ENCODE data around the gene THRB.

Gene THRB

GRCh38 chr3:24278543-24278942 is 216.1 kb downstream of the THRB start:
- DNase-seq (ENCODE audit: extremely low read depth in 1 of 2, low read depth in 1 of 2) = no peak

DNA sequence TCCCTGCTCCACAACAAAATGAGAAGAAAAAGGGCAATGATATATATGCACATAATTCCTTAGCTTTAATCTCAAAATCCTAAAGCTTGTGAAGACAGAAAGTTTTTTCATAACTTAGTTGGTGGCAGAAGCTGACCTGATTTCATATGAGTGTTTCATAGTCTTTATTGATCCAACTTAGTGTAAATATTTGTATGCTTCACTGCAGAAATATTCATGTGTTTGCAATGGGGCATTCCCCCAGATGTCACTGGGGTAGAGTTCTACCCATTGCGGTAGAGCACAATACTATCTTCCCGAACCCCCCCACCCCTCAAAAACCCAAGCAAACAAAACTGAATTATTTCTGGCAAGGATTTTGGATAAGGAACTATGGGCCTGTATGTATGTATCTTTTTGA is 221.2 kb downstream of the THRB start:
- DNase-seq (ENCODE audit: extremely low read depth in 1 of 2, low read depth in 1 of 2) = no peak

DNA sequence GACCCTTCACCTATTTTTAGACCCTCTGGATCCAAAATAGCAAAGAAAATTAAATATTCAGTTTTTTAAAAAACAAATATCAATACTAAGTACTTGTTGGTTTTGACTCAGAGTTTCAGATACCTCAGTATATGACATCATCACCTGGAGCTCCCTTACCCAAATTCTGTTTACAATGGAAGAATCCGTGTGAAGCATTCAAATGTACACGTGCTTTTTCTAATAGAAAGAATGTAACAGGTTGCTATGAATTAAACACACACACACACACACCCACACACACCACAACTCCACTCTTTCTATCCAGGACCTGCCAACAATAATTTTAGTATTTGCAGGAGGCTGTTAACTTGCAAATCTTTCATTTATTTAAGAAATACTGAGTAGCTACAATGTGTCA is 221.8 kb downstream of the THRB start:
- no peak for DNase-seq (ENCODE audit: extremely low read depth in 1 of 2, low read depth in 1 of 2)

DNA sequence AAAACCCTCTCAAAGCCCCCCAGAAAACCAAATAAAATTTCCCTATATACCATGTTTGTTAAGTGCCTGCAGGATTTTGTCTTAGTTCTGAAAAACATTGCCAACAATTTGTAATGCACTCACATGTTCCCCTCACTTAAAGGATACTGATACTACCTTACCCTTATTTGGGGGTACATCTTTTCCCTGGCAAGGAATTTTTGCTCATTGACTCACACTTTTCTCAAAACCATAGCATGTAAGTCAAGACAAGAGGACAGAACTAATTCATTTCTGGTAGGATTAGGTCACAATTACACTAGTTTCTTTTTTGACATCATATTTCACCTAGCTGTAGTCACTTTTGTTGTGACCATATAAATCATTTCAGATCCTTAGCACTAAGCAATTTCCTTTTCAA is 222.2 kb downstream of the THRB start:
- DNase-seq (ENCODE audit: extremely low read depth in 1 of 2, low read depth in 1 of 2) = no peak

- DNase-seq (ENCODE audit: extremely low read depth in 1 of 2, low read depth in 1 of 2) = no peak
Measured at GRCh38 chr3:24271228-24271627, 223.4 kb downstream of the THRB start.

- no peak for DNase-seq (ENCODE audit: extremely low read depth in 1 of 2, low read depth in 1 of 2)
Measured at GRCh38 chr3:24270744-24271143, 223.9 kb downstream of the THRB start.

- no peak for DNase-seq (ENCODE audit: extremely low read depth in 1 of 2, low read depth in 1 of 2)
Measured at GRCh38 chr3:24270204-24270691, 224.4 kb downstream of the THRB start.

DNA sequence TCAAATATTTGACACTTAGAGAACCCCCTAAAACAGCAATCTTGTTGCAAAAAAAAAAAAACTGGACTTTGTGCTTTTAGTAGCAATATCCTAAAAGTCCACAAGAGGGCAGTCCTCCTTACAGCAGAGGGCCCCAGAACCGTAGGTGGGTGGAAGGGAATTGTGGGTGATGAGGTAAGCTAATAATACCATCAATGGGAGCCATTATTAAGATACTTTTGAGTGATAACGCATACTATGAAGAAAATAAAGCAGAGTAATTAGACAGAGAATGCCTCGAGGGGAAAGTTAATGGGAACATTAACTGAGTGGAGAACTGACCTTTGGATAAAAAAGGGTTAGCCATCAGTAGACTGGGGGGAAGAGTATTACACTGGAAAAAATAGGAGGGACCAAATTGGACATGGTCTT is 229.9 kb downstream of the THRB start:
- DNase-seq (ENCODE audit: extremely low read depth in 1 of 2, low read depth in 1 of 2) = no peak

DNA sequence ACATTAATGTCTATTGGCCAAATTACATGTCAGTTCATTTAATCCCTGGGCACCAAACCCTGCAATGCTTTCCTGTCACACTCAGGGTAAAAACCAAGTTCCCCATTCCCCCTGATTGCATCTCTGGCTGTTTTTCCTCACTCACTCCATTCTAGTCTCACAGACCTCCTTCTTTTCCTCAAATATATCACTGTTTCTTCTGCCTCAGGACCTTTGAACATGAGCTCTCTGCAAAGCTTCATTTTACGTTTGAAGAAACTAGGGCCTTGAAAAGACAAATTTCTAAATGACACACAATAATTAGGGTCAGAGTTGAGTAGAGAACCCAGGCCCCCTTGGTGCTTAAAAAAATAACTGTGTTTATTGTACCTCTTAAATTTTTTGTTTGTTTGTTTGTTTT is 230.6 kb downstream of the THRB start:
- DNase-seq (ENCODE audit: extremely low read depth in 1 of 2, low read depth in 1 of 2) = no peak

GRCh38 chr3:24263069-24263668 is 231.5 kb downstream of the THRB start:
- no peak for DNase-seq (ENCODE audit: extremely low read depth in 1 of 2, low read depth in 1 of 2)

GRCh38 chr3:24261521-24261920 is 233.1 kb downstream of the THRB start:
- DNase-seq (ENCODE audit: extremely low read depth in 1 of 2, low read depth in 1 of 2) = no peak

DNA sequence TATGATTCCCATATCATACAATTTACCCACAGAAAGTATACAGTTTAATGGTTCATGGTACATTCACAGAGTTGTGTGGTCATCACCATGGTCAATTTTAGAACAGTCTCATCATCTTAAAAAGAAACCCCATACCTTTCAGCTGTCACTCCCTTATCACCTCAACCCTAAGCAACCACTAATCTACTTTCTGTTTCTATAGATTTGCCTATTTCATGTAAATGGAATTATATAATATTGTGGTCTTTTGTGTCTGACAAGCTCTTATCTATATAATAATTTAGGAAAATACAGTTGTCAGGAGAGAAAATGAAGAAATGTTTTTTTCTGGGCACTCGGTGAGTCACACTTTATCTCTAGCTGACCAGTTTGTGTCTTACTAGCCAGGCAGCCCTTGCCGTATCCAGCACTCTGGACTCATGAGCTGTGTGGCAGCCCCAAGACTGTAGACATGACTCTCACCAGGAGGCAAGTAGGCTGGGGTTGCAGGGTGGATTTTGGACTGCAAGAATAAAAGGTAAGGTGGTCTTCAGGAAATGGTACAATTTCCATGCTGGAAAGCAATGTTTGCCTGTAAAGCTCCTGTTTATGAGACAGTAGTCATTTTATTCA is 234.6 kb downstream of the THRB start:
- DNase-seq (ENCODE audit: extremely low read depth in 1 of 2, low read depth in 1 of 2) = no peak

GRCh38 chr3:24258727-24259600 is 235.7 kb downstream of the THRB start:
- no peak for DNase-seq (ENCODE audit: extremely low read depth in 1 of 2, low read depth in 1 of 2)

DNA sequence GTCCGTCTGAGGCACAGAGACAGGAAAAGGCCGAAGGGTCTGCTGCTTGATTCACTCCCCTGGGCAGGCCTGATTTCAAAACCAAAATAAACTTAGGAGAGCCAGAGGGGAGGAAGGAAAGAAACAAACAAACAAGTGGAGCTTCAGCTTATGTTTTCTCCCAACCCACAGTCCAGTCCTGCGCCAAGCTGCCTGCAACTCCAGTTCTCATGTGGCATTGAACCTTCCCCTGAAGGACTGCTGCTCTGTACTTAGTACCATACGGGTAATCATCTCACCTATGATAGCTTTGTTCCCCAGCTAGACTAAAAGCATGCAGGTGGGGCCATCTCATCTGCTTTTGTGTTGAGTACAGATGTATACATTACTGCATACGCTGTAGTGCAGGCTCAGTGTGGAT is 236.4 kb downstream of the THRB start:
- no peak for DNase-seq (ENCODE audit: extremely low read depth in 1 of 2, low read depth in 1 of 2)

- no peak for DNase-seq (ENCODE audit: extremely low read depth in 1 of 2, low read depth in 1 of 2)
Measured at GRCh38 chr3:24255414-24255813, 239.2 kb downstream of the THRB start.

- no peak for DNase-seq (ENCODE audit: extremely low read depth in 1 of 2, low read depth in 1 of 2)
Measured at GRCh38 chr3:24254649-24255048, 240.0 kb downstream of the THRB start.

GRCh38 chr3:24253336-24253735 is 241.3 kb downstream of the THRB start:
- no peak for DNase-seq (ENCODE audit: extremely low read depth in 1 of 2, low read depth in 1 of 2)

GRCh38 chr3:24249523-24249922 is 245.1 kb downstream of the THRB start:
- no peak for DNase-seq (ENCODE audit: extremely low read depth in 1 of 2, low read depth in 1 of 2)

DNA sequence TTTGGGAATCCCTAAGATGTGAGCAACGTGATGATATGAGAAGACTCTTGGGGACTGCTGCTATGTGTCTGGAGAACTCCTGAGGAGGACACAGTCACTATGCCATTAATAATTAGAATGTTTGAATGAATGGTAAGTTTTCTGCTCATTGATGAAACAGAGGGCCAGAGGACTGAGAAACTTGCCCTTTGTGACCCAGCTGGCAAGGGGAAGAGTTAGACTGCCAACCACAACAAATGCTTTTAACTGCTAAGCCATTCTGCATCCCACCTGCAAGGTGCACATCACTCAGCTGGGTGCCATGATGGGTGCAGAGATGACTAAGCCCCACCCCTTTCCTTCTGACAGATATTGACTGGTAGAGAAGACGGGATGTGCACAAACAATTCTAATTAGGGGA is 249.6 kb downstream of the THRB start:
- no peak for DNase-seq (ENCODE audit: extremely low read depth in 1 of 2, low read depth in 1 of 2)

GRCh38 chr3:24244491-24244890 is 250.2 kb downstream of the THRB start:
- no peak for DNase-seq (ENCODE audit: extremely low read depth in 1 of 2, low read depth in 1 of 2)

- no peak for DNase-seq (ENCODE audit: extremely low read depth in 1 of 2, low read depth in 1 of 2)
Measured at GRCh38 chr3:24242012-24242698, 252.5 kb downstream of the THRB start.
